8988T (cell line): ENCODE data around the gene CNTNAP5.

Experiments used
- DNase-seq: peaks from one replicate; pipeline ENCODE4 v3.0.0; 2011

The CNTNAP5 gene

DNA sequence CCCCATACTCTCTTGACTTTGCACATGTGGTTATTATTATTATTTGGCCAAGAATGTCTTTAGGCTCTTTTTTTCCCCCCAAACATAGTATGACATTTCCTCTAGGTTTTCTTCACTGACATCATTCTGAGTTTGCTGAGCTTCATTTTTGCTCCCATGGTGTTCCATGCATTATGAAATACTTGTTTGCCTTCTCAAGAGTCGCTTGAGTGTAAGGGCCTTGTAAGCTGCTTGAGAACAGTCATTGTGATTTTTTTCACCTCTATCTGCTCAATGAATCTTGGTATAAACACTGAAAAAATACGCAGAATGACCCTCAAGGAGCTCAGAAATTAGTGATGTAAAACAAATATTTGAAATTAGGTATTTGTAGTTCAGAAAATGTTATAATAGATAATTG is 688.9 kb downstream of the CNTNAP5 start:
- no peak for DNase-seq

DNA sequence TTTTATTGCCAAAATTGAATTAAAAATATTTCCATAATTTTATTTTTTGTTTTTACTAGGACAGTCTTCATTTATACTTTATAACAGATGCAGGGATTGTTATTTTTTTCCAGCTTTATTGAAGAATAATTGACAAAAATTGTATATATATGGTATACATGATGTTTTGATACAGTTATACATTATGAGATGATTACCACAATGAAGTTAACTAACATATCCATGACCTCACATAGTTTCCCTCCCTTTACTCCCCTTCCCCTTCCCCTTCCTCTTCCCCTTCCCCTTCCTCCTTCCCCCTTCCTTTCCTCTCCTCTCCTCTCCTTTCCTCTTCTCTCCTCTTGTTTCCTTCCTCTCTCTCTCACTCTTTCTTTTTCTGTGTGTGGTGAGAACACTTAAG is 700.1 kb downstream of the CNTNAP5 start:
- DNase-seq, result no peak

DNA sequence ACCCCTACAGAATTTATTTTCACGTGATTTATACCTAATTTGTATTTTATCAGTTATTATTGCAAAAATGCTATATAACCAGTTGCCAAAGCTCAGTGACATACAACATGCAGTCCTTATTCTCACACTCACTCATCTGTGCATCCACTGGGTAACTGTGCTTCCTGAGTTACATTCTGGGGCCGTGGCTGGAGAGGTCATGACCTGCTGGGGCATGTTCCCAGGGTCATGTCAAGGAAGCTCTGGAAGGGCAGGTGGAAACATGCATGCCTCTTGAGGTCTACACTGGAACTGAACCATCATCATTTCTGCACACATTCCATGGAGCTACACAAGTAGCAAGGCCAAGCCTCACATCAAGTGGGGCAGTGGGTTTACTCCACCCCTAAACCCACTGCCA is 715.5 kb downstream of the CNTNAP5 start:
- DNase-seq, result no peak

DNA sequence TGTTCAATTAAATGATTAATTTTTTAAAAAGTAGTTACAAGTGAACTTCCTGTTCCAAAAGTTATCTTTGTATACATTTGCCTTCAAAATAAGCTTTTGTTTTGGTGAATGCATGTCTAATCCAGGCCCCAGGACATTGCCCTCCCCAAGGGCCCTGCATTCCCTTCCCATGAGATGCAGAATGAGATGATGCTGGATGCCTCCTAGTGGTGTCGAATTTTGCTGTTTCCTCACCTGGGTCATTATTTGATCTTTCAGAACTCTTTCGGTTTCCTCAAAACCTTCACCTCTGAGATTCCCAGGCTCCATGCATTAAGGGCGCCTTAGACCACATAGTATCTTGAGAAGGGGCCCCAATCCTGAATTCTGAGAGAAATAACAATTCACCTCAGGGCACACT is 728.8 kb downstream of the CNTNAP5 start:
- no peak for DNase-seq

DNA sequence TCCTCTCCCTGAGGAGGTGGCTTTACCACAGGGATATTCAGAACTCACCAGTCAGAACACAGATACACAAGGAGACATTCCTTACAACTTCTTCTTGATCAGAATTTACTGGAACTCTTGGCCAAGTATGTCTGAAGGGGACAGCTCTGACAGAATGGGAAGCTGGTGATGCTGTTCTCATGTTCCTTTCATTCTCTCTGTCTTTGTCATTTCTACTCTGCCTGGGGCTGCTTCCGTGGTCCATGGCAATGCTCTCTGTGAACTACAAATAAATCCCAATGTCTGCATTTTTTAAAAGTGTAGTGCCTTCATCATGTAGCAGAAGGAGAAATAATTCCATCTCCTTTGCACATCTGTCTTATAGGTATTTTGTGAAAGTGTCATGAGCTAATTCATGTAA is 730.3 kb downstream of the CNTNAP5 start:
- DNase-seq, result no peak

DNA sequence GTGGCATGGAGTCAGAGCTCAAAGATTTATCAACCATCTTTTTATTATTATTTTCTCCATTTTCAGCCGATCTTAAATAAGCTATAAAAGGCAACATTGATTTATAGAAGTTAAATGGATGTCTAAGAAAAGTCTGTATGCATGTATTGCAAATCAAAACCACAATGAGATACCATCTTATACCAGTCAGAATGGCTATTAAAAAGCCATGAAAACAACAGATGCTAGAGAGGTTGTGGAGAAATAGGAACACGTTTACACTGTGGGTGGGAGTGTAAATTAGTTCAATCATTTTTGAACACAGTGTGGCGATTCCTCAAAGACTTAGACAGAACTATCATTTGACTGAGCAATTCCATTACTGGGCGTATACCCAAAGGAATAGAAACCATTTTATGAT is 731.0 kb downstream of the CNTNAP5 start:
- DNase-seq, result no peak

DNA sequence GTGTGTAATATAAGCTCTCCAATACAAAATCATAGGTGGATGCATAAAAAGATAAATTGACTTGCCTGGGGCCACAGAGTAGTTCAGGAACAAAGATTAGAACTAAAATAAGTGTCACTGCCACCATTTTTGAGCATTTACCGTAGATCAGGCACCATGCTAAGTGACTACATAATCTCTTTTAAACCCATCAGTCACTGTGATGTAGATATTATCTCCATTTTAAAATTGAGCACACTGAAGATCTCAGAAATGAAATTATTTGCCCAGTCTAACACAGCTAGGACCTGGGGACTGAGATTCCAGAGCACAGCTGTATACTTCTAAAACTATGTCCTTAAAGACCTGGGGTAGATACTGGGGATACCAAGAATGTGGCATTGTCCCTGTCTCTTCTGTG is 737.3 kb downstream of the CNTNAP5 start:
- DNase-seq, result no peak

DNA sequence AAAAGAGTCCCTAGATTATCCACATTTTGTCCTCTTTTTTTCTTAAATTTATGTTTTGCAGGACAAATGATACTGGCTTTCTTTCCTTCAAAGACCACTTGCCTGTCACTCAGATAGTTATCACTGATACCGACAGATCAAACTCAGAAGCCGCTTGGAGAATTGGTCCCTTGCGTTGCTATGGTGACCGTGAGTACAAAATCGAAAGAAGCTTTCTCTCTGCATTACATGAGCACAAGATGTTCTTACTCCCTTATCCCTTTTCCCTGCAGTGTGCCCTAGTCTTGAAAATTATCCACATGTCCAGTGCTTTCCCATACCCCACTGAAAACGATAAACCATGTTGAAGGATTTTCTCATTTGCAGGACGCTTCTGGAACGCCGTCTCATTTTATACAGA is 738.5 kb downstream of the CNTNAP5 start:
- no peak for DNase-seq

DNA sequence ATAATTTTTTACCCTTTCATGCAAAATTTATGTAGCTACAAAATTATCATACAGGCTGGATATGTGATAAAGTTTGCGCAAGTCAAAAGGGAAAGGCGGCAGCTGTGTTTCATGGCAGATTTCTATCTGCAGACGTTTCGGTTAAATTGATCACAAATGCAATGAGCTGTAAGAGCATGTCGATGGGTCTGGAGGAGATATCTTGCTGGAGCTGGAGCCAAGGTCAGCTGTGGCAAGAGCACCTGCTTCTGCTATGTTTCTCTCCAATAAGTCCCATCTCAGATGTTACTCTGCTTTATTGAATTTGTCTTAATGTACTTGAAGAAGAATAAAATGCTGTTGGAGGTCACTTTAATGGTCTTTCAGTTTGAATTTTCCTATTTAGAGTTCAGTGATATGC is 749.7 kb downstream of the CNTNAP5 start:
- no peak for DNase-seq

DNA sequence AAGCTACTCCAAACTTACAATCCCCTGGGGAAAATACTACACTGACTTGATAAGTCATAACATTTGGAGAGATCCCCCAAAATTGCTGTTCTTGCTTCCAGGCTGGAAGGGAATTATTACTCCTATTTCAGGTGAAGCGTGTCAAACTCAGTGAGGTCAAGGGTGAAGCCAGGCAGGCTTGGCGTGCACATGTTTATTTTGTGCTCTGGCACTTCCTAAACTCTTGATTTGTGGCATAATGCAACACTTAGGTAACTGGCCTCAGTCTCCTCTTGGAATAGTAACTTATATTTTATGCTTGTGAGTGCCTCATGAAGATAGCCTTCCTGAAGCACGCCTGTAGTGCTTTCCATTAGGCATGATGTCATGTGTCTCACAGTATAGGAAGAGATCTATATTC is 751.2 kb downstream of the CNTNAP5 start:
- no peak for DNase-seq

DNA sequence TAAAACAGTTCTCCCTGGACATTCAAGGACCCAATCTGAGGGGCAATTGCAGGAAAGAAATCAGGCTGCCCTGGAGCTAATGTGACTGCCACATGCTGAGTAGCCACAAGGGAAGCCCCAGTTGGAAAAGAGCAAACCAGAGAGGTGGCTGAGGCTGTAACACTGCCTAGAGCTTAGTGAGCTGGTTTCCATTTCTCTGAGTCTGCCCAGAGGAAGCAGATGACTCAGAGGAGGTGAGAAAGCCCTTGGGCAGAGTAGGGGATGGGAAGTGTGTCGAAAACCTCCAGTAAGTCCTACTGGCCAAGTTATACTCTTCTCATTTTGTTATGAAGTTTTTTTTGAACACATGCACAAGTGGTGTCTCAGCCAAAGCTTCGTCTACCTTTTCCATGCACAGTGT is 753.0 kb downstream of the CNTNAP5 start:
- no peak for DNase-seq

DNA sequence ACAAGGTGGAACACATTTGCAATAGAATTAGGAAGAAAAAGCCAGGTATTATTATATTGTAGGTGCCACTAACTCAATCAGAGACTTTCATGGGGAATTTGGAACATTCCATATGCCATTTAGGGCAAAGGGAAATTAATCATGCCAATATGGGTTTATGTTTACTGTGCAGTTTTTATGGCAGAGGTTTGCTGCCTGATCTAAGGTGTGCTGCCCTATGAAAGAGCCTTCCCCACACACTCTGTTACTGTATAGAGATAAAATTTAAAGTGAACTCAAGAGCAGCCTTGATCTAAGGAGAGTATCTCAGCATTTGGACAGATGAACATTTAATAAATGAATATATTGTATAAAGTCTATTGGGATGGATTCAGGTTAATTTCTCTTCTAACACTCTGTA is 771.6 kb downstream of the CNTNAP5 start:
- DNase-seq, result no peak

DNA sequence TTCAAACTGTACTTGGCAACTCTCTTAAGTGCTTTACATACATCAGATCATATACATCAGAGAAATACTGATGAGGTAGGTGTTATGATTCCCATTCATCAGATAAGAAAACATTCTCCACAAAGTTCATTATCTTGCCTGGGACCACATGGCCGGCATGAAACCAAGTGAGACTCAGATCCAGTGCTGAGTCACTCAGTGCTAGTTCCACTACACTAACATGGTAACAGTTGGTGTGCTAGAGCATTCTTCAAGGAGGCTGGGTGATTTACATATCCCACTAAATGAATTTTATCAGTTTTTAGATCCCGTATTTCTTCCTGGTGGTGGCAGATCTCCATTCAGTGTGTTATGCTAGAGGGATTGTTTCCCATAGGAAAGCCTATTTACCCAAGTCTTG is 772.0 kb downstream of the CNTNAP5 start:
- DNase-seq, result no peak

DNA sequence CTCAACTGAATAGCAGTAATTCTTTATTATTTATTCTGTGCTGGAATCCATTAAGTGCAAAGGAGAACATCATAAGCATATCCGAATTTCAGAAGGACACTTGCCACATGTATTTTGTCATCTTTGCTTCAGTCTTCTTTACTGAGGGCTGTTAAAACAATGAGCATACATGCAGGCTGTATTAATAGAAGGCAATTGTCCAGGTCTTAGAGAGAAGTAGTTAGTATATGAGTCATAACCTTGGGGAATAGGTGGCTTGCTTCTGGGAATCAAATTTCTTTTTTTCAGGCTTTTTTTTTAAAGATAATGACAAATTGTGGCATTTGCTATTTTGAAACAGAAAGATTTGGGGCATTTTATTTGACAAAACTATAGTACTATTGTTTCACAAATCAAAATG is 773.5 kb downstream of the CNTNAP5 start:
- DNase-seq, result no peak

DNA sequence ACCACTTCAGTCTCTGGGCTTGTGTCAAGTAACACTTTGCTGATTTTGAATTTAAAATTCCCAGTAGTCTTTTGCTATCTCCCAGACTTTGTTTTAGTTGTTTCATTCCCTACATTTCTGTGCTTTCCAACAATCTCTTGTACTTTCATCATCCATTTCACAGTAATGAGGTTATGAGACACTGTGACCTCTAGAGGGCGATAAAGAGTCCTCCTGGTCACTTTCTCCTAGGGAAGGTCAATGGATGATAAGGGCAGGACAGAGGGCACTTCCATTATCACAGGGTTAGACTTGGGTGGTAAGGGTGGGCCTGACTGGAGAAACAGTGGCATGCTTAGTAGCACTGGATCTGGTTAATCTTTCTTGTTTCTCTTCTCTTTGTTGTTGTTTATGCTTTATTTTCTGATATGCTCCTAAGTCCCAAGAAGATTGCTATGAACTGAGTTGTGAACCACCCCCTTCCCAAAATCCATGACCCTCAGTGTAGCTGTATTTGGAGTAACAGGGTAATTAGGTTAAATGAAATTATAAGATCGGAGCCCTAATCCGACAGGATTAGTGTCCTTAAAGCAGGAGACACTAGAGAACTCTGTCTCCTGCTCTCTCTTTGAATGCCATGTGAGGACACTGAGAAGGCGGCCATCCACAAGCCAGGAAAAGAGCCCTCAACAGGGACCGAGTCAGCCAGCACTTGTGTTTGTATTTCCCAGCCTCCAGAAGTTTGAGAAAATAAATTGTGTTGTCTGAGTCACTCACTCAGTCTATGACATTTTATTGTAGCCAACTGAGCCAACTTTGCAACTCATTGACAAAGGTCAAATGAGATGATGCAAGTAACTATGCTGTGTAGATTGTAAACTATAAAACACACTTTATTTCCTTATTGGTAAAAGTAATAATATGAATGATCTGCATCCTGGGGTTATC is 779.2 kb downstream of the CNTNAP5 start:
- peak; percentile 9 for DNase-seq

DNA sequence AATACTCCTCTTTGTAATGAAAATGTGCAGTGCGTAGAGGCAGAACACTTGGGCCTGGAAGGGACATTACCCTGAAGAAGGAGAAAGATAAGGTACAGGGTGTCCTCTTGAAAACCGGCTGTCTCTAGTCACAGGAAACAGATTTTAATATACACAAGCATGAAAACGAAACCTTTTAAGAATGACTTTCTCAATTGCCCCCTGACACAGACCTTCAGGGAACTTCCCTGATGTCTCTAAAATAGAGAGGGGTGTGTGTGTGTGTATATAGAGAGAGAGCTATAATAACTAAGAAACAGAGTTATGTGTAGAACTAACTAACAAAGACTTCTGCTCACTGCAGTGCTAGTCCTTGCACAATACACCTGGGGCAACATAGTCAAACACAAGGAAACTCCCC is 780.0 kb downstream of the CNTNAP5 start:
- DNase-seq, result no peak

DNA sequence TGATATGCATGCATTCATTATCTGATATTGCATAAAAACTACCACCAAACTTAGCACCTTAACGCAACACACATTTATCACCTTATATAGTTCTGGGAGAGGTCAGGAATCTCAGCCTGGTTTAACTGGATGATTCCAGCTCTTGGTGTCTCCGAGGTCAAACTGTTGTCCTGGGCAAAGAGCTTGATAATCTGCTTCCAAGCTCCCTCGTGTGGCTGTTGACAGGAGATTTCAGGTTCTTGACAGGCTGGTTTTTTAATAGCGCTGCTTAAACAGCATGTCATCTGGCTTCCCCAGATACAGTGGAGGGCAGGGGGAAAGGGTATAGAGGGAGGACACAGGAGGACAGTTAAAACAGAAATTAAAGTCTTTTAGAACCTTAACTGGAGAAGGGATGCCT is 785.0 kb downstream of the CNTNAP5 start:
- DNase-seq, result no peak

DNA sequence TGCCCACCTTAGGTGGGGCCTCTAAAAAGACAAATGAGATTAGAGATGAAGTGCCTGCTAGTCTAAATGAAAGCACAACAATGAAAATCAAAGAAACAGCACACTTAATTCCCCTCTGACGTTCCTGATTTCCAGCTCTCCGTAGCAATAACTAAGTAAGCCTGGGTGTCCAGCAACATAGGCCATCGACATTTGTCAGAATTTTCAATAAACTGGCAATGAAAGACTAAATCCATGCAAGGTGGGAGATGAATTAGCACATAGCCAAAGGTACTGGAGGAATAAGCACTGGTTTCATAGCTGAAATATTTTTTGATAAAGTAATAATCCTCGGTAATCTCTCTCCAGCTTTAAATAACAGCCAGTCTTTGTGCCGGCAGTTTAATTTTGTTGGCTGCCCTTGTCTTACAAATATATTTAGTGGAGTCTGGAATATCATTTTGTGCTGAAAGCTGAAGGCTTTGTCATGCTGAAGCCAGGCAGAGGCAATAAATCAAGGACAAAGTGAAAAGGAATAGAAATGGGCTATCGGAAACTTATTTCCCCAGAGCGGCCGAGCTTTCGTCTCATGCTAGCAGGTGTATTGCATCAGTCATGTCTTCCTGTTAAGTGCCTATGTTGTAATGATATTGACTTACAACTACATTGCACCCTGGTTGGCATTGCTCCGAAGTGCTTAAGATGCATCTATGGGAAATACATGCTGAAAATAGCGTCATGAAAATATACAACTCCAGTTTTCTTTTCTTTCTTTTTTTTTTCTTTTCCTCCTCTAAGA is 790.1 kb downstream of the CNTNAP5 start:
- no peak for DNase-seq

DNA sequence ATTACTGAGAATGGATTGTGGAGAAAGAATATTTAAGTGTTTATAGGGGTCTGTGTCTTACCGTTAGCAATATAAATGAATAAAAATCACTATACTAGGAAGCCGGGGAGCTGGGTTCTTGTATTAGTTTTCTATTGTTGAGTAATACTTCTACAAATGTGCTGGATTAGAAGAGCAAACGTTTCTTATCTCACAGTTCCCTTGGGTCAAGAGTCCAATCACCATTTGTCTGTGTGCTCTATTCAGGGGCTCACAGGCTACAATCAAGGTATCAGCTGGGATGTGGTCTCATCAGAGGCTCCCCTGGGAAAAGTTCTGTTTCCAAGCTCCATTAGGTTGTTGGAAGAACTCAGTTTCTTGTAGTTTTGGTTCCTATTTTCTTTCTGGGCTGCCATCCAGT is 790.9 kb downstream of the CNTNAP5 start:
- DNase-seq, result no peak

DNA sequence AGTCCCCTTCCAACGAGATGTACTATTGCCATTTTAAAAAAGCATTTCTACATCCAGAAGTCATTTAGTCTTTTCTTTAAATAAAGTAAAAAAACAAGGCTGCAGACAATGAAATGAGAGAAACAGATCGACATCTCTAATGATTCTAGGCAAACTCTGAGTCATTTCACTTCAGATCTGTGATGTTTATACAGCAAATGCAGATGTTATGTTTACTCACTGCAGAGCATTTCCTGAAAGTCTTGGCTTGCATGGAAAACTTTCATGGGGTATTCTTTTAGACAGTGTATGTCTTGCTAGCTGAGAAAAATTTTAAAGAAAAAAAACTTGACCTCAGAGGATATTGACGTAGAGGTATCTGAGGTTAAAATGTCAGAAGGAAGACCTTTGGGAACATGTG is 797.4 kb downstream of the CNTNAP5 start:
- DNase-seq, result no peak

DNA sequence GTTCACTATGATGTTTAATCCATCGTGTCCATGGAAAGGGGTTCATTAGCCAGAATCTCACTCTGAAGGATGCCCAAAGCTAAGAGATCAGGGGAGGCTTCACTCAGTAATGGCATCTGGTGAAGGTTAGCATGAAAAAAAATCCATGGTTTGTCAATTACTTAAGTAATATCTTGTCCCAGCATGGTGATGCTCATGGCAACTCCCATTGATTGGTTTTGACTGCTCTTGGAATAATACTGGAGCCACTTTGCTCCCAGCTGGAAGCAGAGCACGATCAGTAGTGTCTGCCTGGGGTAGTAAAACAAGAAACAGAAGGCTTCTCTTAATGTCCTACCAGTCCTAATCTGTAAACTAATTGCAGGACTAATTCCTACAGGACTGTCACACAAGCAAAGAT is 799.4 kb downstream of the CNTNAP5 start:
- DNase-seq, result no peak

DNA sequence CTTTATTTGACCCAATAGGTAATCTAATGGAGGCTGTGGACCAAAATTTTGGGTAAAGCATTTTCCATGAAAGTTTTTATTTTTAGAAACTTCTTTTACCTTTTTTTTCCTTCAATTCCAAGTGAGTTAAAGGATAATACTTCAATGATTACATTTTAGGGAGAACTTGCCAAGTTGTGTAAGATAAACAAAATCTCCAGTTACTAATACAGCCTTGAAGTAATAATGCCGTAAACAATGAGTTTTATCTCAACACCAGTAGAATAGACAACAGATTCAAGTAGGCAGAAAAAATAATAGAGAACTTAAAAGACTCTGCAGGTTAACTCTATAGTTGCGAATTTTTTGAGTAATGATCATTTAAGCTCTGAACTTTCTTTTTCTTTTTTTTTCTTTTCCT is 807.4 kb downstream of the CNTNAP5 start:
- no peak for DNase-seq

DNA sequence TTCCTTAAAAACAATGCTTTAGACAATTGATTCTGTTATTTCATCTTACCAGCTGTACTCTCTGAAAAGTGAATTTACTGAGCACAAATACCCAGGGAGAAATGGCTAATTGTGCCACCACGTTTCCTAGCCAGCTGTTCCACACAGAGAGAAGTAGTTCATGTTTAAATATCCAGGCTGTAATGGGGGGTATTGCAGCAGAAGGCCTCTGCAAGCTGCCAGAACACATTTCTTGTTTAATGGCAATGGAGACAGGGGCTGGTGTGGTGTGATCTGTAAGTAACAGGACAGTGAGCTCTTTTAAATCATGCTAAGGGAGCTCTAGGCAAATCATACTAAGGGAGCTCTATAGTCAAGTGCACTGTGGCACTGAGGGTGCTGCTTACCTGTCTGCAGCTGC is 809.2 kb downstream of the CNTNAP5 start:
- no peak for DNase-seq

DNA sequence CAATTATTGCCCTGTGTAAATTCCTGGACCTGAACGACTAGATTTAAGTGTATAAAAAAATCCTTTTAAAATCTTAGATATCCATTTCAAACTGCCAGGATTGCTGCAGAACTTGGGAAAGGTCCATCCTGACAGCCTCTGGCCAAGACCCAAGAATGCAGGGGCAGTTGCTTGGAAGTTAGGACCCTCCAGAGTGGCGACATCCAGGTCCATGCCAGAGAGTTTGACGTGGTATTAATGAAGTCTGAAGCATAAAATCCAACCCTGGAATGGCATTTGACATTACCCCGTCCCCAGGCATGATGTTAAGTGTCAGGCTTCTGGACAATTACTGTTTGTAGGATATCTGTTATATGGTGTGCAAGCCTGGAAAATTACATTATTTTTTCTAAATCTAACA is 810.2 kb downstream of the CNTNAP5 start:
- no peak for DNase-seq
